Activated CD4-positive, alpha-beta T cell treated with anti-CD3 and anti-CD28 coated beads, Interleukin-2, amount 50 U/mL, for 24 hours (primary cell): ENCODE results near the gene NAA80.
"Not testable (repeated sequence)": the region's sequence is repeated elsewhere in the genome, so short reads cannot be mapped to it uniquely, and the experiment has no call there.

ENCODE experiments used
- DNase-seq, 2 donors: peaks; one replicate each; pipeline ENCODE4 v3.0.0-alpha.2; 2020; ENCODE audit warnings: low read depth in 1 of 2, low spot score in 1 of 2

NAA80 gene

DNA sequence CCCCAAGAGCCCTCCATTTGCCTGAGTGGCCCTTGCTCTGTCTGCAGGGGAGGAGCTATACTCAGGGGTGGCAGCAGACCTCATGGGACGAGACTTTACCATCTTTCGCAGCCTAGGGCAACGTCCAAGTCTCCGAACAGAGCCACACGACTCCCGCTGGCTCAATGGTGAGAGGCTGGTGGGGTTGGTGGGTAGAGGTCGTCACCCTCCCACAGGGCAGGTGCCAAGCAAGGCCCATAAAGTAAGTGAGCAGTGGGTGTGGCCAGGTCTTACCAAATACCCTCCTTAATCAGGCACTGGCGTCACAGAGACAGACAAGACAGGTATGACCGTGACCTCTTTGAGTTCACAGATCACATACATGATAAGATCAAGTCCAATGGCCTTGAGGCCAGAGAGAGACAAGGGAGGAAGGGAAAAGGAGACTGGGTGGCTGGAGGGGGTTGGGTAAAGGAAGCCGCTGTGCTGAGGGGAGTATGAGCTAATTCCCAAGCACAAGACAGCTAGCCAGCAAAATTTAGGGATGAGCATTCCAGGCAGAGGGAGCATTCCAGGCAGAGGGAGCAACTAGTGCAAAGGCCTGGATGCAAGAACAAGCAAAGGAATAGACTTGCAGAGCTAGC is 27.8 kb downstream of the NAA80 start:
- no peak for DNase-seq

DNA sequence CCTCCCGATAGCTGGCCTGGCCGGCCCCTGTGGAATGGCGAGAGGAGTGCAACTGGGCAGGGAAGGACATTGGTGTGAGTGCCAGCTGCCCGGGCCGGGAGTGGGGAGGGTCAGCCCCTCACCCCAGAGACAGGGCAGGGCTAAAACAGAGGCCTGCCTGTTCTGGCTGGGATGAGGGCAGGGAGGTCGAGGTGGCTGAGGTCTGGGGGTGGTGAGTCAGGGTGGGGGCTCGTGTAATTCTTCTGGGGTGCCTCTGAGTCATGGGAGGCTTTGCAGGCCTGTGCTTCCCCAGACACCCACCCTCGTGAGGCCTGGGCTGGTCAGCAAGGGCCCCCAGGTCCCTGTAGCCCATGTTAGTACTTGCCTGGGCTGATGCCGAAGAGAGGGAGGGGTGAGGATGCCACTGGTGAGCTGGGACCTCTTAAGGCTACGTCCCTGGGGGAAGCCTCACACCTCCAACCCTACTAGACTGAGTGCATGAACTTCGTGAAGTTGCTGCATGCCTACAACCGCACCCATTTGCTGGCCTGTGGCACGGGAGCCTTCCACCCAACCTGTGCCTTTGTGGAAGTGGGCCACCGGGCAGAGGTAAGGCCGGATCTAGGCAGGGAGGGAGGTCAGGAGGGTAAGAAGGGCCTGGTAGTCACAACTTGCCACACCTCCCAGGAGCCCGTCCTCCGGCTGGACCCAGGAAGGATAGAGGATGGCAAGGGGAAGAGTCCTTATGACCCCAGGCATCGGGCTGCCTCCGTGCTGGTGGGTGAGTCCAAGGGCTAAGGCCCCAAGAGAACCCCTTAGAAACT is 28.6 kb downstream of the NAA80 start:
- no peak for DNase-seq

DNA sequence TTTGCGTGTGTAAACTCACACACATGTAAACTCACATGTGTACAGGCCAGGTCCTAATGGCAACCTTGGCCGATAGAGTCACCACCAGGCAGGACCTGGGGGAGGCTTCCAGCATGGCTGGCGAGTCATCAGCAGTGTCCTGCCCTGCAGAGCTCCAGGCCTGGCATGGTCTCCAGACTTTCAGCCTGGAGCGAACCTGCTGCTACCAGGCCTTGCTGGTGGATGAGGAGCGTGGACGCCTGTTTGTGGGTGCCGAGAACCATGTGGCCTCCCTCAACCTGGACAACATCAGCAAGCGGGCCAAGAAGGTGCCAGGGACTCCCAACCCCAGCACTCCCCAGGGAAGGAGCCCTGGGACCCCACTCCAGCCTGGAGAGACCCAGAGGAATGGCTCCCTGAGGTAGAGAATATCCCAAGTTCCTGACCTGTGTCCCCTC is 29.2 kb downstream of the NAA80 start:
- no peak for DNase-seq

DNA sequence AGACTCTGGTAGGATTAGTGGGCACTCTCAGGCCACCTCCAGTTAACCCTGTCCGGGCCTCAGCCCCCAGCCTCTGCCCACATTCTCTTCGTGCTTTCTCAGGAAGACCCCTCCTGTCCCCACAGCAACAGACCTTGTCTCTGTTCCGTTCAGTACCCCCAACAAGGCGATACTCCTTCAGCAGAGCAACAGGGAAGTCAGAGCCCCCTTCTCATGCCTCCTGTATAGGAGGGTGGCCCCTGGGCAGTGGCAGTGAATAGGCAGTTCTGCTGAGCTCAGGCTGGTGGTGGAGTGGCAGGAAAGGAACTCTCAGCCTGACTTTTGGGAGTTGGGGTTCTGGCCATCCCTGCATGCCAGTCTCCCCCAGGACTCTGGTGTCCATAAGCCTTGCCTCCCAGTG is 29.7 kb downstream of the NAA80 start:
- no peak for DNase-seq

DNA sequence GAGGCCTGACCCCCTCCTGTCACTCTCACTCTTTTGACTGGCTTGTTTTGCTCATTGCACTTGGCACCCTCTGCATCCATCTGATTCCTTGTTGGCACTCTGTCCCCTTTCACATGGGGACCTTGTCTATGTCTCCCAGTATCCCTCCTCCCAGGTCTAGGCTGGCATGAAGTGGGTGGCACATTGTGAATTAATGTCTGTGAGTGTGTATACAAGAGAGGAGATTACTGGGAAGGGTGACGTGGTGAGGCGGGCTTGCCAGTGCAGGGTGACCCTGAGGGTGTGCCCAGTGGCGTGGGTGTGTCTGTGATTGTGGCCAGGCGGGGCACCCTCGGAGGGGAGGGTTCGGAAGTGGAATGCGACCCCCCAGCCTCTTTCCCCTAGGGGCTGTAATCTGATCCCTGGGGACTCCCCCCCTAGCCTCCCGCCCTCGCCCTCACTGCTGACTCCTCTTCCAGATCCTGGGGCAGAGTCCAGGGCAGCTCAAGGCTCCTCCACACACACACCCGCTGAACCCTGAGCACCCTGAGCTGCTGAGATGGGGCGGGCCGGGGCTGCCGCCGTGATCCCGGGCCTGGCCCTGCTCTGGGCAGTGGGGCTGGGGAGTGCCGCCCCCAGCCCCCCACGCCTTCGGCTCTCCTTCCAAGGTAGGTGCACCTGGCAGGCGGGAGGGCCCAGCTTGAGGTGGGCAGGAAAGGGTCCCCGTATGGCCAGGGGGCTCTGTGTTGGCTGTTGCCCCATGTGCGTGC is 30.3 kb downstream of the NAA80 start, which contains the start of gene SEMA3B:
TSS of gene SEMA3B (plus strand) at position 445 of the 749 bp plus-strand sequence. CDS start at position 539, 94 bp downstream.
- DNase-seq: no peak

DNA sequence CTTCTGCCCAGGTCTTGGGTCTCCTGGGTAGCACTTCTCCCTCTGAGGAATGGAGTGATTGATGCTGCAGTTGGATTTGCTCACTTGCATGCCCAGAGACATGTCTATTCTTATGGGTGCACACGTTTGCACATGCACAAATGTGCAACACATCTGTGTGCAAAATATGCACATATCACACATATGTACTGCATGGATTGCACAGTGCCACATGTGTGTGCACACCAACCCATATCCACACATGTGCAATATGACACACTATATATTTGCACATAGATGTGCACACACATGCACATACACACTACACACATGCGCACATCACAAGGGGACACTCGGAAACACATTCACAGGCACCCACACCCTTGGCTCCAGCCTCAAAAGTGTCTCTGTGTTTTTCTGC is 30.9 kb downstream of the NAA80 start:
- no peak for DNase-seq

DNA sequence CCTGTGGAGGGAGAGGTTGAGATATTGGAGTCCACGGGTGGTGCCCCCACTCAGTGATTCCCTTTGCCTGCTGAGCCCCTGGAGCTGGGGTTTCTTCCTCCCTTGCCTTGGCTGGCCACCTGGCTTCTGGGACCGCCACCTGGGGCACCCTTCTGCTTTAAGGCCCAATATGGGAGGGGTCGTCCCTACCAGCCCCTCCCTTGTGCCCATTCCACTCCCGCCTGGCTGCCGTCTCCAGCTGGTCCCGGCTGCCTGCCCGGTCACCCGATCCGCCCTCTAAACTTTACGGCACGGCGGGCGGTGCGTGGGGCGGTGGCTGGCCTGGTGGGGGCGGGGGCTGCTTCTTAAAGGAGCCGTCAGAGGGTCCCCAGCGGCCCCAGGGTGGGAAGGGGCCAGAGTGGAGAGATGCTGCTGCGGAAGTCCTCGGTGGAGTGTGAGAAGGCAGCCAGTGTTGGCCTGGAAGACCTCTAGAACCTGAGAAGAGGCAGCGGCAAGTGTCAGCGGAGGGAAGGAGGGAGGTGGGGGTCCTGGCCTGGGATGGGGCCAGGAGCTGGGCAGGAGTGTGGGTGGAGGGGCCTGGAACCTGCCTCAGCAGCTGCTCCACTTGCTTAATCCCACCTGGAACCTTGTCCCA is 31.8 kb downstream of the NAA80 start:
- no peak for DNase-seq

DNA sequence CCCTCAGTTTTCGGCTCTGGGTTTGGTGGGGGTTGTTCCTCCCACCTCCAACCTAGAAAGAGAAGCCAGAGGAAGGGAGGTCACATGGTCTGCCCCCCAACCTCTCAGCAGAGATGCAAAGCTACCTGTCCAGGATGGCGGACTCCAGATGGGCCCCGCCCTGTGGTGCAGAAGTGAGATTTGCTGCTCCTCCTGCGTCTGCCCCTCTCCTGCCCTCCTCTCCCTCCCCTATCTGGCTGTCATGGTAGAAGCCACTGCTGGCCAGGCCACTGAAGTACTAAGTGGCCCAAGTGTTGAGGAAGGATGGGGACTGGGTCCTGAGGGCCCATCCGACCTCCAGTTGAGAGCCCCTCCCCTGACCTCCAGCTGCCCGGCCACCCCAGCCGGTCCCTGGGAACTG is 32.4 kb downstream of the NAA80 start:
- no peak for DNase-seq

DNA sequence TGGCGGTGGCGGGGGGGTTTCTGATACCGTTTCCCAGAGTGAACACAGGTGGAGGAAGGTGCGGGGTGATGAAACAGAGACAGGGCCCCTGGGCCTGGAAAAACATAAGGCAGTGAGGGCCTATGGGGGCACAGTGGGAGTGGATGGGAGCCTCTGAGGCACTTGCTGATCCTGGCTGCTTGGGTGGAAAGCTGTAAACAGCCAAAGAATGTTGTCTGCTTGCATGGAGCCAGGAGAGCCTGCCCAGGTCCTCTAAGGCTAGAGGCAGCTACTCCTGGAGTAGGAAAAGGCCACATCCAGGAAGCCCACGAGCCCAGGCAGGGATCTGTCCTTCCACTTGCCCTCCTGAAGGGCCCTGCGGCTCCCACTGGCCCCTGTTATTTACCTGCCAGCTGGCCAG is 33.2 kb downstream of the NAA80 start:
- DNase-seq: no peak

DNA sequence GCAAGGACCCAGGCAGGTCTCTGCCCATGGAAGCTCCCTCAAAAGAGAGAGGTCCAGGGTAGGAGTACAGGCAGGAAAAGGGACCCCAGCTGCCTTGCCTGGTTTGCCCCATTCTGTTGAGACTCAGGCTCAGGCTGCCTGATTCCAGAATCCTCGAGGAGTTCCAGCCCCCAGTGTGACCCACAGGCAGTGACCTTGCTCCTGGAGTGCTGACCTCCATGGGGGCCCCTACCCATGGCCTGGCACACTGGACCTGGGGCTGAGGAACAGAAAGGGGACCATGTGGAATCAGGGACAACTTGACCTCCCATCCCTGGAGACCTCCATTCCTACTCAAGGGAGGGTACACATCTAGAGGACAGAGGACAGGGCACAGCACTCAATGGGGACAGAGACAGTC is 33.6 kb downstream of the NAA80 start:
- no peak for DNase-seq

DNA sequence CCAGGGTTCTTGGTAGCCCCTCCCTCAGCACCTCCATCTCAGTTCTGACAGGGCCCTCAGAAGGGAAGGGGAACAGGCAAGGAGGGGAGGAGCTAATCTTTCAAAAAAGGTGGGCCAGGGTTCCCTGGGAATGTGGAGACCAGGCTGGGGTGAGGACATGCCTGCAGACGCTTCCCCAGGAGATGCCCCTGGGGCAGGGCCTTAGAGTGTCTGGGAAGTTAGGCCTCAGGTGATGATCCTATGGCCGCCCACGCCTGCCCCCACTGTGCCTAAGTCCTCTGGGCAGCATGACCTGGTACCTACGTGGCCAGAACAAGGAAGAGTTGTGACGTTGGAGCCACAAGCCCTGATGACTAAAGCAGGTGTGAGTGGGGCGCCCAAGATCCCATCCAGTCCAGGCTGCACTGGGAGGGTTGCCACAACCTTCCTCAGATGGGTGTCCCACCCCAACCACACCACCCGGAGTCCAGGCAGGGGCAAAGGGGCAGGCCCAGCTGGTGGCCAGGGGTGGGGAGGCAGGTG is 34.2 kb downstream of the NAA80 start:
- DNase-seq: no peak

DNA sequence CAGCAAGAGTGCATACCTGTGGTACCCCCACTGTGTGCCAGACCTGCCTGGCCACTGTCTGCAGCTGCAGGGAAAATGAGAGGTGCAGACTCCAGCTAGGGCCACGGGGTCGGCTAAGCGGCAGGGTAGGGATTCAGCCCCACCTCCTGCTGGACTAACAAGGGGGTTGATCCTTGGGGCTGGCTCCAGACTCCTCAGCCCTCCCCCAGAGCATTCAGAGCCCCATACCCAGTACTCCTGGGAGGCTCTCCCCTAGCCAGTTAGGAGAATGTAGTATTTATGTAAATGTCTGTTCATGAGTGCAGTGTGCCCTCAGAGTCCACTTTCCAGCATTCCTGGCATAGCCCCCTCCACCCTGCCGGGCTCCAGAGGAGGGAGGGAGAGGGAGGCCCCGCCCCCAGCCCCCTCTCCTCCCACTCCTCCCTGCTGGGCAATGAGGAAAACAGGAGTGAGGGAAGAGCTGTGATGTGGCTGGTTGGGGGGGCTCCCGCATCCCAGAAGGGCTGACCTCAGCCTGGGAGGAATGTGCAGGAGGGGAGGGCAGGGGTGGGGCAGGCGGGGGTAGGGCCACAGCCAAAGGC is 34.7 kb downstream of the NAA80 start:
- DNase-seq: no peak

DNA sequence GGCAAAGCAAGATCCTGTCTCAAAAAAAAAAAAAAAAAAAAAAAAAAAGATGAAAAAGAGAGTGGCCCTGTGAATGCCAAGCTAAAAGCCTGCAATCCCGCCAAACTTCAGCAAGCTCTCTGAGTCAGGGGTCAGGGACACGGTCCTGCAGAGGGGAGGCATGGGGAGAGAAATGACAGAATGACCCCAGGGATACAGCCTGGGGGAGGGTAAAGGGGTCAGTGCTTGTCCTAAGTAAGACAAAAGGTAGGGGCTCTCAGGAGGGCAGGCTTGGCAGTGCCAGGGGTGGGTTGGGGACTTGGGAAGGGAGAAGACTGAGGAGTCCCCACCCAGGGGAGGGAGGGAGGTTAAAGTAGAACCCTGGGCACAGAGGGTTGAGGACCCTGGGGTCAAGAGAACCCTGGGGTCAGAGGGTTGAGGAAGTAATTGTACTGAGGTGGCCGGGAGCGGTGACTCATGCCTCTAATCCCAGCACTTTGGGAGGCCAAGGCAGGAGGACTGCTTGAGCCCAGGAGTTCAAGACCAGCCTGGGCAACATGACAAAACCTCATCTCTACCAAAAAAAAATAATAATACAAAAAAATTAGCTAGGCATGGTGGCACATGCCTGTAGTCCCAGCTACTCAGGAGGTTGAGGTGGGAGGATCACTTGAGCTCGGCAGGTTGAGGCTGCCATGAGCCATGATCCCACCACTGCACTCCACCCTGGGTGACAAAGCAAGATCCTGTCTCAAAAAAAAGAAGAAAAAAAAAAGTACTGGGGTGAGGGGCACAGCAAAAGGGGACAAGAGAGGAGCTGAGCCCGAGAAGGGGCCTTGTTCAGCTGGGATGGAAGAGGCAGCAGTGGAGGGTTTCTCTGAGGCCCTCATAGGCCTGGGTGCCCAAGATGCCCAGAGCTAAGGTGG is 35.5 kb downstream of the NAA80 start:
- DNase-seq: no peak

DNA sequence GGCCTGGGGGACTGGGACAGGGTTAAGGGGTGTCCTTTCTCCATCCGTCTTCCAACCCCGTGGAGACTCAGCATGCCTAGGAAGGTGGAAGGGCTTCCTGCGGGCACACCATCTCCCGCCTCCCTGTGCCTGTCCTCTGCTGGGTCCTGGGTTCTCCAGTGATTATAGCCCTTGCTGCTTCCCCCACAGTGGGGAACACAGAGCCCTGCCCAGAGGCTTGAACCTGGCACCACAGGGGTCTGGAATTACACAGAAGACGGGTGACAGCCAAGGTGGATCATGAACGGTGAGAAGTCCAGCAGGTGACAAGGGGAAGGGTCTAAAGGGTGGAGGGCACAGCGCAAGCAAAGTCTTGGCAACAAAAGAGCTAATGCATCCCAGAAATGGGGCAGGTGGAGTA is 36.4 kb downstream of the NAA80 start:
- no peak for DNase-seq

DNA sequence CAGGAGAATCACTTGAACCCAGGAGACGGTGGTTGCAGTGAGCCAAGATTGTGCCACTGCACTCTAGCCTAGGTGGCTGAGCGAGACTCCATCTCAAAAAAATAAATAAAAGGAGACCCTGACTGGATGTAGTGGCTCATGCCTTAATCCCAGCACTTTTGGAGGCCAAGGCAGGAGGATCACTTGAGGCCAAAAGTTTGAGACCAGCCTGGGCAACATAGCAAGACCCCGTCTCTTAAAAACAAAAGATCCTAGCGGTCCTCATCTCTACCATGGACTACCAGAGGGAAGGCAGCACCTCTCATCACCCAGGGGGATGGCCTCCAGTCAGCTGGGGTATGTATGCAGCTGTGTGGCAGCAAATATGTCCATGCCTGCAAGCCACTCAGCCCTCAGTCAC is 37.0 kb downstream of the NAA80 start:
- DNase-seq: not testable (repeated sequence)

DNA sequence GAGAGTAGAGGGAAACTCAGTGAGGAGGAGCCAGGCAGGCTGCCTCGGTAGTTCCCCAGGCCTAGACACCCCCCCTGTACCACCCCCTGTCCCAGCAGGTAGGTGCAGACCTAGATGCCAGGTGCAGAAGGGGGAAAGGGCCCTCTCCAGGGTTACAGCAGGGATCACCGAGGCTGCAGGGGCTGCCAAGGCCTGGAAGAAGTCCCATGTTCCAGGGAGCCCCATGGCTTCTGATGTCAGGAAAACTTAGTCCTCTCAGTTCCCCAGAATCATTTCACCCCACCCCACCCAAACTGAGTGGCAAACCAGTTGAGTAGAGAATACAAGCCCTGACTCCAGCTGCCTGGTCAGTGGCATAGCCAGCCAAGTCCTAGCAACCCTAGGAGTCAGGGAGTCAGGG is 37.7 kb downstream of the NAA80 start:
- no peak for DNase-seq

DNA sequence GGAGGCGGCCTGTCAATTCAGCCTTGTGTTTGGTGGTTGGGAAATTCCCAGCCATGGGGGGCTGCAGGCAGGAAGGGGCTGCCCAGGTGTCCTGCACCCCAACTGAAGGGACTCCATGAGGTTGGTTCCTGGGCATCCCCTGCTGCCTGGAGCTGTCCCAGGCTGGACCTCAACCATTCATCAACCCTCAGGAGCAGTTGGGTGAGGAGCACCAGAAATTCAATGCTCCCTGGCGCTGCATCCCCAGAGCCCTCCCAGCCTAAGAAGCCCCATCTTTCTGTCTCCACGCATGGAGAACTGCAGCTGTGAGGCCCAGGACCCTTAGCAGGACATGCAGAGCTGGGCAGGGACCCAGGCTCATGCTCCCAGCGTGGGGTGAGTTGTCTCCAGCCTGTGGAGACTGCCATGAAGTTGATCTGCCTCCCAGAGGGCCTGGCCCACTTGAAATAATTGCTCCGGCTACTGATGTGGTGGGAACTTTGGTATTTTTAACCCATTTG is 38.2 kb downstream of the NAA80 start:
- DNase-seq: no peak

DNA sequence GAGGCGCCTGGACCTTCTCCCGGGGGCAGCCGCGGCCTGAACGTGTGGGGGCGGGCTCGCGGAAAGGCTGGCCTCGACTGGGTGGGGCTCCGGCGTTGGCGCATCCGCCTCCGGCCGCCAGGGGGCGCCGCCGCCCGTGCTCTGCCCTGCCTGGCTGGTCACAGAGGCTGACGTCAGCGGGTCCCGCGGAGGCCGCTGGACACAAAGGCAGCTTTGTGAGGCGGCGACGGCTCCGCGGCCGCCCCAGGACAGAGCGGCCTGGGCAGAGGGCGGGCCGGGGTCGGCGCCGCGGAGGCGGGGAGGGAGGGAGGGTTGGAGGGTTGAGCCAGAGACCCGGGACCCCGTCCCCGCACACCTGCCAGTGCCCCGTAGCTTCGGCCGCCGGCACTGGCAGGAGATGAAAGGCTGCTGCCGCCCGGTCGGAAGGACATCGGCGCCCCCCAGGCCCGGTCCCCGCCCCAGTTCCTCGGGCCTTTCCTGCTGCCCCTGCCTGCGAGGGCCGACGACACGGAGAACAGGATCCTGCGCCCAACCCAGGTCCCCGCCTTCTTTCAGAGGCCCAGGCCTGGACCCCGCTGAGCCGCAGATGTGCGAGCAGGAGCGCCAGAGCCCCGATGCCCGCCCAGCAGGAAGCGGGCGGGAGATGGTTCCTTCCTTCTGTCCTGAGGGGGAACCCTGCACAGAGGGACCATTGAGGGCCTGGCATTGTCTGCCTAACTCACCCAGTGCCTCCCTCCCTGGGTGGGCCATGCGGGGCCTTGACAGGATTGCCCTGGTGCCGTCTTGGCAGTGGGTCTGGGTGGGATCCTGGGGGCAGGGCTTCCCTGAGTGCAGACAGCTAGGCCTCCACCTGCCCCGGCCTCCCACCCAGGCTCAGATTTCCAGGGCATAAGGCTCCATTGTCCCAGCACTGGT is 38.9 kb downstream of the NAA80 start:
- peak; percentile 53 to 75 for DNase-seq
